HepG2 (cell line): Measurements from ENCODE around the gene GGA3. TPM values are rescaled to one million over a fixed set of nuclear protein-coding genes. Genes with fewer than 3 reads are reported as not detected.

Experiments
- ATAD3A ChIP-seq: sonication (generic); formaldehyde crosslinking; IDR thresholded peaks from 2 replicates; pipeline ENCODE4 v1.4.0; 2020; ENCODE audit warnings: missing genetic modification reagents
- ATF7 ChIP-seq, 2 experiments: fragments of 450-650 bp in 1 of 2; sonication (generic) in 1 of 2; formaldehyde crosslinking in 1 of 2; IDR thresholded peaks; 2 replicates each; pipeline versions ENCODE4 v1.4.0 to v1.6.1; 2016 to 2020; ENCODE audit warnings: antibody characterized with exemption in 1 of 2, mild to moderate bottlenecking in 1 of 2, missing genetic modification reagents in 1 of 2
- BCL6 ChIP-seq: IDR thresholded peaks from 2 replicates; pipeline ENCODE4 v1.6.1; 2016; ENCODE audit warnings: missing genetic modification reagents, missing compliant biosample characterization
- EEA1 ChIP-seq: sonication (generic); formaldehyde crosslinking; IDR thresholded peaks from 2 replicates; pipeline ENCODE4 v1.5.1; 2020; ENCODE audit warnings: mild to moderate bottlenecking, missing genetic modification reagents, borderline replicate concordance
- ETV6 ChIP-seq: sonication (generic); formaldehyde crosslinking; conservative IDR thresholded peaks from 2 replicates; pipeline ENCODE4 v1.4.0; 2020; ENCODE audit warnings: missing genetic modification reagents
- FOSL1 ChIP-seq: sonication (generic); formaldehyde crosslinking; IDR thresholded peaks from 2 replicates; pipeline ENCODE4 v1.9.0; 2021; ENCODE audit warnings: missing genetic modification reagents, borderline replicate concordance
- FOXK1 ChIP-seq: sonication (generic); formaldehyde crosslinking; IDR thresholded peaks from 2 replicates; pipeline ENCODE4 v1.4.0; 2020; ENCODE audit warnings: low read depth, missing genetic modification reagents, borderline replicate concordance
- GATA4 ChIP-seq: sonication (generic); IDR thresholded peaks from 2 replicates; pipeline ENCODE4 v1.6.1; 2016; ENCODE audit warnings: antibody characterized with exemption, low read depth, borderline replicate concordance
- REXO4 ChIP-seq: sonication (generic); formaldehyde crosslinking; IDR thresholded peaks from 2 replicates; pipeline ENCODE4 v1.8.0; 2022; ENCODE audit warnings: missing genetic modification reagents, mild to moderate bottlenecking, borderline replicate concordance
- RXRA ChIP-seq: sonication (generic); formaldehyde crosslinking; IDR thresholded peaks from 2 replicates; pipeline ENCODE4 v1.5.1; 2020; ENCODE audit warnings: missing genetic modification reagents
- ZFAT ChIP-seq: sonication (generic); formaldehyde crosslinking; conservative IDR thresholded peaks from 2 replicates; pipeline ENCODE4 v1.8.1; 2023; ENCODE audit warnings: missing genetic modification reagents, inconsistent platforms
- ZFP82 ChIP-seq: sonication (generic); formaldehyde crosslinking; IDR thresholded peaks from 2 replicates; pipeline ENCODE4 v1.5.1; 2020; ENCODE audit warnings: mild to moderate bottlenecking, missing genetic modification reagents, borderline replicate concordance
- ZNF136 ChIP-seq: sonication (generic); formaldehyde crosslinking; IDR thresholded peaks from 2 replicates; pipeline ENCODE4 v1.8.1; 2022; ENCODE audit warnings: low read depth, mild to moderate bottlenecking, moderate library complexity, missing genetic modification reagents
- ZNF331 ChIP-seq: sonication (generic); formaldehyde crosslinking; IDR thresholded peaks from 2 replicates; pipeline ENCODE4 v1.4.0; 2020; ENCODE audit warnings: missing genetic modification reagents
- ZNF709 ChIP-seq: sonication (generic); formaldehyde crosslinking; IDR thresholded peaks from 2 replicates; pipeline ENCODE4 v1.5.0; 2020; ENCODE audit warnings: mild to moderate bottlenecking, missing genetic modification reagents
- ZNF777 ChIP-seq: sonication (generic); formaldehyde crosslinking; IDR thresholded peaks from 2 replicates; pipeline ENCODE4 v1.4.0; 2020; ENCODE audit warnings: missing genetic modification reagents
- polyA plus RNA-seq, 8 experiments: library from polyadenylated mRNA; depleted of rRNA in 3 of 8; stranded (reverse) in 7 of 8; unstranded in 1 of 8; fragments of >200 nt; fragmentation: Illumina TruSeq in 4 of 8; extraction: Trizol in 4 of 8; gene quantifications; 2 replicates each; pipeline versions ENCODE4 v1.2.1 to v1.2.3, GENCODE V29; 2011 to 2016; ENCODE audit warnings: low read depth in 4 of 8, missing spikeins in 1 of 8, mixed read lengths in 1 of 8; ENCODE audit not compliant: insufficient read depth in 1 of 8
- total RNA-seq, 5 experiments: library from RNA; depleted of rRNA; stranded (reverse); fragments of >200 nt; fragmentation: Illumina TruSeq; extraction: Trizol; gene quantifications; 2 replicates each; pipeline ENCODE4 v1.2.3, GENCODE V29; 2016; ENCODE audit warnings: low read depth in 1 of 5
- TF ChIP-seq, protein P1 (sequence below): sonication (generic); formaldehyde crosslinking; IDR thresholded peaks from 2 replicates; pipeline ENCODE4 v1.4.0; 2020; ENCODE audit warnings: low read depth, missing genetic modification reagents
- TF ChIP-seq, protein P2 (sequence below): sonication (generic); formaldehyde crosslinking; IDR thresholded peaks from 2 replicates; pipeline ENCODE4 v1.4.0; 2020; ENCODE audit warnings: missing genetic modification reagents
- TF ChIP-seq, protein P3 (sequence below): IDR thresholded peaks from 2 replicates; pipeline ENCODE4 v1.6.1; 2016; ENCODE audit warnings: missing compliant biosample characterization, missing genetic modification reagents, borderline replicate concordance

The GGA3 gene
- total and polyA plus RNA-seq, 2 of the 13 experiments (the other 11 are each of a cell fraction or from before 2014, with no cell fraction given) = 28.4 to 43.7 TPM

DNA sequence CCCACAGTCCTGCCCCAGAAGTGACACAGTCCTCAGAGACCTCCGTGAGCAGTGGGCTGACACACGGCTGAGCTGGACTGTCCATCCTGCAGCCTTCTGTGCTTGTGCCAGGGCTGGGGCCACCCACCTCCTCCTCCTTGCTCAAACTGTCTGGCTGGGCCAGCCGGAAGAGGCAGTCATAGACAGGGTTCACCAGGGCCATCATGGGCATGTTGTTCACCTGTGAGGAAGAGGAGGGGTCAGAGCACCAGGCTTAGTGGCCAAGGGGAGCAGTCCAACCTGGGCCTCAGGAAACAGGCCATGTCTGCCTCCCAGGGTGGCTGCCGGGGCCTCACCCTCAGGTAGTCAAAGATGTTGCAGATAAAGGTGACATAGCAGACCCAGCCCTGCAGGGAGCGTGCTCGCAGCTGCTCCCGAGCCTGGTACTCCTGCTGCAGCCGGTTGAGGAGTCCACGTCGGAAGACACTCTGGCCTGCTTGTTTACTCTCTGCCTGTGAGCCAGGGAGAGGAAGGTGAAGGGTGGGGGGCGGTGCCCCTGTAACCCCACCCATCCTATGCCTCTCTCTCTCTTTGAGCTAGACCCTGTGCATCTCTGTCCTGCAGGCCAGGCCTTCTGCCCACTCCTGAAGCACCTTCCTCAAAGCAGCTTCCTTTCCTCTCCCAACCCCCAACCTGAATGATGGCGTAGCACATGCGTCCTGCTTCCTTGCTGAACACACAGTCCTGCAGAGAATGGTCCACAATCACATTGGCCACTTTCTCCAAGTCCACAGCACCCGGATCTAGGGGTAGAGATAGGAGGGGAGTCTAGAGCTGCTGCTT, 6.2 kb upstream of the GGA3 start (continued):
- TF ChIP-seq, protein P1, sequence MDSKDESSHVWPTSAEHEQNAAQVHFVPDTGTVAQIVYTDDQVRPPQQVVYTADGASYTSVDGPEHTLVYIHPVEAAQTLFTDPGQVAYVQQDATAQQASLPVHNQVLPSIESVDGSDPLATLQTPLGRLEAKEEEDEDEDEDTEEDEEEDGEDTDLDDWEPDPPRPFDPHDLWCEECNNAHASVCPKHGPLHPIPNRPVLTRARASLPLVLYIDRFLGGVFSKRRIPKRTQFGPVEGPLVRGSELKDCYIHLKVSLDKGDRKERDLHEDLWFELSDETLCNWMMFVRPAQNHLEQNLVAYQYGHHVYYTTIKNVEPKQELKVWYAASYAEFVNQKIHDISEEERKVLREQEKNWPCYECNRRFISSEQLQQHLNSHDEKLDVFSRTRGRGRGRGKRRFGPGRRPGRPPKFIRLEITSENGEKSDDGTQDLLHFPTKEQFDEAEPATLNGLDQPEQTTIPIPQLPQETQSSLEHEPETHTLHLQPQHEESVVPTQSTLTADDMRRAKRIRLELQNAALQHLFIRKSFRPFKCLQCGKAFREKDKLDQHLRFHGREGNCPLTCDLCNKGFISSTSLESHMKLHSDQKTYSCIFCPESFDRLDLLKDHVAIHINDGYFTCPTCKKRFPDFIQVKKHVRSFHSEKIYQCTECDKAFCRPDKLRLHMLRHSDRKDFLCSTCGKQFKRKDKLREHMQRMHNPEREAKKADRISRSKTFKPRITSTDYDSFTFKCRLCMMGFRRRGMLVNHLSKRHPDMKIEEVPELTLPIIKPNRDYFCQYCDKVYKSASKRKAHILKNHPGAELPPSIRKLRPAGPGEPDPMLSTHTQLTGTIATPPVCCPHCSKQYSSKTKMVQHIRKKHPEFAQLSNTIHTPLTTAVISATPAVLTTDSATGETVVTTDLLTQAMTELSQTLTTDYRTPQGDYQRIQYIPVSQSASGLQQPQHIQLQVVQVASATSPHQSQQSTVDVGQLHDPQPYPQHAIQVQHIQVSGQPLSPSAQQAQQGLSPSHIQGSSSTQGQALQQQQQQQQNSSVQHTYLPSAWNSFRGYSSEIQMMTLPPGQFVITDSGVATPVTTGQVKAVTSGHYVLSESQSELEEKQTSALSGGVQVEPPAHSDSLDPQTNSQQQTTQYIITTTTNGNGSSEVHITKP = no peak
- TF ChIP-seq RXRA (CRISPR knock-in tag) (no peak; the same call in none of the 2 replicates), ZNF777 (CRISPR knock-in tag) (peak; percentile 98), BCL6 (CRISPR knock-in tag) (peak; percentile 52), ZFP82 (CRISPR knock-in tag) (no peak), ZNF136 (CRISPR knock-in tag) (peak; percentile 68; the same call in 1 of the 2 replicates), GATA4 (peak; percentile 51; the same call in 1 of the 2 replicates), ATAD3A (CRISPR knock-in tag) (no peak), ZFAT (CRISPR knock-in tag) (no peak), ETV6 (CRISPR knock-in tag) (peak; percentile 73; the same call in 1 of the 2 replicates), ZNF331 (CRISPR knock-in tag) (peak; percentile 58; the same call in 1 of the 2 replicates), EEA1 (CRISPR knock-in tag) (no peak), FOXK1 (CRISPR knock-in tag) (peak; percentile 94), ATF7 (IDR thresholded peaks at IDR 0.05) (no peak), ATF7 (CRISPR knock-in tag; IDR thresholded peaks at IDR 0.05) (no peak), ZNF709 (CRISPR knock-in tag) (no peak; the same call in 1 of the 2 replicates), FOSL1 (CRISPR knock-in tag) (no peak), REXO4 (CRISPR knock-in tag) (no peak)
- TF ChIP-seq, protein P2, sequence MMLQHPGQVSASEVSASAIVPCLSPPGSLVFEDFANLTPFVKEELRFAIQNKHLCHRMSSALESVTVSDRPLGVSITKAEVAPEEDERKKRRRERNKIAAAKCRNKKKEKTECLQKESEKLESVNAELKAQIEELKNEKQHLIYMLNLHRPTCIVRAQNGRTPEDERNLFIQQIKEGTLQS = no peak
- TF ChIP-seq, protein P3, sequence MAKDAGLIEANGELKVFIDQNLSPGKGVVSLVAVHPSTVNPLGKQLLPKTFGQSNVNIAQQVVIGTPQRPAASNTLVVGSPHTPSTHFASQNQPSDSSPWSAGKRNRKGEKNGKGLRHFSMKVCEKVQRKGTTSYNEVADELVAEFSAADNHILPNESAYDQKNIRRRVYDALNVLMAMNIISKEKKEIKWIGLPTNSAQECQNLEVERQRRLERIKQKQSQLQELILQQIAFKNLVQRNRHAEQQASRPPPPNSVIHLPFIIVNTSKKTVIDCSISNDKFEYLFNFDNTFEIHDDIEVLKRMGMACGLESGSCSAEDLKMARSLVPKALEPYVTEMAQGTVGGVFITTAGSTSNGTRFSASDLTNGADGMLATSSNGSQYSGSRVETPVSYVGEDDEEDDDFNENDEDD (CRISPR knock-in tag) = peak; percentile 30; the same call in 1 of the 2 replicates
